SK-N-MC (cell line): Measurements from ENCODE around the gene PI4KA.
"Not testable (repeated sequence)": the region's sequence is repeated elsewhere in the genome, so short reads cannot be mapped to it uniquely, and the experiment has no call there.

Experiments used
- DNase-seq: peaks from one replicate; pipeline ENCODE4 v3.0.0-alpha.2; 2011; ENCODE audit warnings: low read depth, low spot score
- H3K27ac ChIP-seq: fragments of 200-600 bp; sonication (generic); 2 replicates; pipeline ENCODE4 v1.5.1; 2016; ENCODE audit warnings: mixed run types
- H3K36me3 ChIP-seq: fragments of 200-600 bp; sonication (generic); 2 replicates; pipeline ENCODE4 v1.6.1; 2017; ENCODE audit warnings: antibody characterized with exemption, low read length, mixed read lengths; ENCODE audit not compliant: insufficient read depth
- H3K4me3 ChIP-seq: fragments of 200-600 bp; sonication (generic); 2 replicates; pipeline ENCODE4 v1.5.1; 2016
- H3K9ac ChIP-seq: fragments of 200-600 bp; sonication (generic); 2 replicates; pipeline ENCODE4 v1.8.0; 2017; ENCODE audit warnings: mixed run types, mixed read lengths; ENCODE audit not compliant: insufficient read length
- H3K9me3 ChIP-seq: fragments of 200-600 bp; sonication (generic); 2 replicates; pipeline ENCODE4 v1.6.1; 2017; ENCODE audit warnings: low read depth, mild to moderate bottlenecking, antibody characterized with exemption, low read length, moderate library complexity, mixed read lengths
- EZH2 ChIP-seq: fragments of 200-600 bp; sonication (generic); IDR thresholded peaks from one replicate; pipeline ENCODE4 v1.6.1; 2017; ENCODE audit warnings: antibody characterized with exemption
- FOXP2 ChIP-seq: optimal IDR thresholded peaks from 2 replicates; pipeline ENCODE3; 2011; ENCODE audit warnings: mild to moderate bottlenecking, moderate library complexity; ENCODE audit not compliant: insufficient read depth; ENCODE audit errors: extremely low read length, control extremely low read depth
- POLR2AphosphoS5 ChIP-seq: IDR thresholded peaks from 2 replicates; pipeline ENCODE4 v1.6.1; 2012; ENCODE audit warnings: mild to moderate bottlenecking, low read depth, low read length, borderline replicate concordance

Gene PI4KA

DNA sequence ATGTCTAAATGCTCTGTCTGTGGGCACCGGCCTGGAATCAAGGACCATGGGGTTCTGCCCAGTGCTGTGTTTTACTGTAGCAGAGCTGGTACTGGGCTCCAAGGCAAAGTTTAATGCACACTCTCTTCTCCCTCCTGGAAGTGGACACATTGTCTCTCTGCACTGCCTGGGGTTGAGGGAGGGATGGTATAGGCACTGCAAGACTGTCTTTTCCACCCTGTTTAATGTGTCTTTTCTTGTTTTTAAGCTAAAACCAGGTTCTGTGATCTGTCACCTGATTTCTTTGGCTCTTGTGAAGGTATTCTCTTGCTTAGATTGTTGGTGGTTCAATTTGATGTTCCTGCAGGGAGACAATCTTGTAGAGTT, 194.0 kb downstream of the PI4KA start:
- Histone ChIP-seq H3K9ac (no peak overlapping the region), H3K4me3 (no peak overlapping the region), H3K27ac (no peak overlapping the region), H3K36me3 (no peaks in the 10 kb centered on the region), H3K9me3 (no peaks in the 10 kb centered on the region)
- no peak for DNase-seq
- no peak for TF ChIP-seq EZH2
- no peak for TF ChIP-seq POLR2AphosphoS5
- no peak for TF ChIP-seq FOXP2

DNA sequence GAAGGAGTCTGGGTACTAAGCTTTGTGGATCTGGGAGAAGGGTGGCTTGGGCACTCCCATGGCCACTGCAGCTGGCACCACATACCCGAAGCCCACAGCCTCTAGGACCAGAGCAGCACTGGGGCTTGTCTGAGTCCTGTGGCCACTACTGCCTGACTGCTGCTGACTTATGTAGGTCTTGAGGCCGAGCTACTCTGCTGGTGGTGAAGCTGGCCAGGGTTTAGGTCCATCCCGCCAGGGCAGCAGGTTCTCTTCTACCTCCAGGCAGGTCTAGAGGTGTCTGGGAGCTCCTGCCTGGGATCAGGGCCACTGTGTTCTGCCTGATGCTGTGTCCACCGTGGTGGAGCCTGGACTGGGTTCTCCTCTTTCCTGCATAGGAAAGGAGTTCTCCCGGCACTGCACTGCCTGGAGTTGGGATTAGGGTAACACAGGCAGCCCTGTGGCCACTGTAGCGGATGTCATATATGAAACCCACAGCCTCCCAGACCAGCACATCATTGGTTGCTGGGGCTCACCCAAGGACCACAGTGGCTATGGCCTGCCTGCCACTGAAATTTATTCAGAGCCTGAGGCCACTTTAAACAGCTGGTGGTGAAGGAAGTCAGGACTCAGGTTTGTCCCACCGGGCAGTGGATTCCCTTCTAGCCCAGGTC, 194.5 kb downstream of the PI4KA start:
- Histone ChIP-seq H3K4me3 (no peak overlapping the region), H3K36me3 (no peaks in the 10 kb centered on the region), H3K27ac (no peak overlapping the region), H3K9me3 (no peaks in the 10 kb centered on the region), H3K9ac (no peak overlapping the region)
- no peak for DNase-seq
- no peak for TF ChIP-seq EZH2
- no peak for TF ChIP-seq FOXP2
- TF ChIP-seq POLR2AphosphoS5 = no peak

DNA sequence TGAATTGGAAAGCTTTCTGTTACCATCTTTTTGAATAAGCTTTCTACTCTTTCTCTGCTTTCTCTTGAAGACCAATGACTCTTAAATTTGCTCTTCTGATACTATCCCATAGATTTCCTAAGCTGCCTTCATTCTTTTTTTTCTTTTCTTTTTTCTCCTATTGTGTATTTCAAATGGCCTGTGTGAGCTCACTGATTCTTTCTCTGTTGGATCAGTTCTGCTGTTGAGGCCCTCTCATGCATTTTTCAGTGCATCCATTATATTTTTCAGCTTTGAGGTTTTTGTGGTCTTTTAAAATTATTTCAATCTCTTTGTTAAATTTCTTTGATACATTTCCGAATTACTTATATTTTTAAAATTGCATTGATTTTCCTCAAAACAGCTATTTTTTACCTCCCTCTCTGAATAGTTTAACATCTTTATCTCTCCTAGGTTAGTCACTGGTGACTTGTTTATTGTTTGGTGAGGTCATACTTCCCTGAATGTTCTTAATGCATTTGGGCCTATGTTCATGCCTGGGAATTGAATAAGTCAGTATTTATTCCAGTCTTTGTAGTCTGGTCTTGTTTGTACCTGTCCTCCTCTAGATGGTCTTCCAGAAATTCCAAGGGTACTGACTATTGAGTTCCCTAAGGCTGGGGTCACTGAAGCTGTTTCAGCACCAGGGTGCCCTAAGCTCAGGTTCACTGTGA, 195.3 kb downstream of the PI4KA start:
- no peak overlapping the region for H3K9ac ChIP-seq
- no peak for DNase-seq
- no peak overlapping the region for H3K27ac ChIP-seq
- TF ChIP-seq FOXP2 (no peak), POLR2AphosphoS5 (no peak), EZH2 (no peak)
- H3K9me3 ChIP-seq = no peaks in the 10 kb centered on the region
- no peak overlapping the region for H3K4me3 ChIP-seq
- H3K36me3 ChIP-seq = no peaks in the 10 kb centered on the region

DNA sequence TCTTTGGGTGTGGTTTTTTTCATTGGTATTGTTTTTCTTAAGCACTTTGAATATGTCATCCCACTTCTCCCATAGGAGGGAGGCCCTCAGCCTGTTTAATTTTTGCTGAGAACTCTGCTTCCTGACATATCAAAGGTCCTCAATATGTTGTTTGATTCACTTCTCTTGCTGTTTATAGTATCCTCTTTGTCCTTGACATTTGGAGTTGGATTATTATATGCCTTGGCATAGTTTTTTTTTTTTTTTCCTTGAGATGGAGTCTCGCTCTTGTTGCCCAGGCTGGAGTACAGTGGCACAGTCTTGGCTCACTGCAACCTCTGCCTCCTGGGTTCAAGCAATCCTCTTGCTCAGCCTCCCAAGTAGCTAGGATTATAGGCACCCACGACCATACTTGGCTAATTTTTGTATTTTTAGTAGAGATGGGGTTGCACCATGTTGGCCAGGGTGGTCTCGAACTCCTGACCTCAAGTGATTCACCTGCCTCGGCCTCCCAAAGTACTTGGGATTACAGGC, 196.0 kb downstream of the PI4KA start:
- H3K9me3 ChIP-seq, H3K4me3 ChIP-seq: not testable (repeated sequence)

DNA sequence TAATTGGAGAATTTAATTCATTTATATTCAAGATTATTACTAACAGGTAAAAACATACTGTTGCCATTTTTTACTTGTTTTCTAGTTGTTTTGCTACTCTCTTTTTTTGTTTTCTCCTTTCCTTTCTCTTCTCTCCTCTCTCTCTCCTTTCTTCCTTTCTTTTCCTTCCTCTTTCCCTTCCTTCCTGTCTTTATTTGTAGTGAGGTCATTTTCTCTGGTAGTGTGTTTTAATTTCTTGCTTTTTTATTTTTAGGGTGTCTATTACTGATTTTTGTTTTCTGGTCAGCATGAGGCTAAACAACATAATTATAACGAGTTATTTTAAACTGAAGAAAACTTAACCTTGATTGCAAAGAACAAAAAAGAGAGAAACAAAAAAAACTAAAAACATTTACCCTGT, 197.1 kb downstream of the PI4KA start:
- H3K9me3 ChIP-seq = no peaks in the 10 kb centered on the region
- H3K9ac ChIP-seq = no peak overlapping the region
- TF ChIP-seq EZH2 (no peak), FOXP2 (no peak), POLR2AphosphoS5 (no peak)
- H3K36me3 ChIP-seq = no peaks in the 10 kb centered on the region
- H3K4me3 ChIP-seq = no peak overlapping the region
- H3K27ac ChIP-seq = no peak overlapping the region
- DNase-seq = no peak

More for the DNA sequence above, 196.0 kb downstream of the PI4KA start:
- not testable (repeated sequence) for H3K9ac ChIP-seq, H3K36me3 ChIP-seq, H3K27ac ChIP-seq, DNase-seq

DNA sequence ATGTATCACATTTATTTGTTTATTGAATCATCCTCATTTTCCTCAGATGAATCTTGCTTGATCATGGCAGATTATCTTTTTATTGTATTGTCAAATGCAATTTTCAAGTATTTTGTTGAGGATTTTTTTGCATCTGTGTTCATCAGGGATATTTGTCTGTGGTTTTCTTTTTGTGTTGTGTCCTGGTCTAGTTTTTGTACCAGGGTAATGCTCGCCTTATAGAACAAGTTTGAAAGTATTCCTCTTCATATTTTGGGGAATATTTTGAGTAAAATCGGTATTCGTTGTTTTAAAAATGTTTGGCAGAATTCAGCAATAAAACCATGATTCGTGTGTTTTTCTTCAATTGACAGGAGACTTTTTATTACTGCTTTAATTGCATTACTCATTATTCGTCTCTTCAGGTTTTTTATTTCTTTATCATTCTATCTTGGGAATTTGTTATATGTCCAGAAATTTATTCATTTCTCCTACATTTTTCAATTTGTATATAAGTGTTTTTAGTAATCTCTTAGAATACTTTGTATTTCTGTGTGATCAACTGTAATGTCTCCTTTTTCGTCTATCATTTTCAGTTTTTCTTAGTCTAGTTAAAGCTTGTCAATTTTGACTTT, 198.1 kb downstream of the PI4KA start:
- Histone ChIP-seq H3K9ac (no peak overlapping the region), H3K4me3 (no peak overlapping the region), H3K9me3 (no peaks in the 10 kb centered on the region), H3K36me3 (no peaks in the 10 kb centered on the region), H3K27ac (no peak overlapping the region)
- no peak for TF ChIP-seq FOXP2
- TF ChIP-seq EZH2 = no peak
- no peak for TF ChIP-seq POLR2AphosphoS5
- no peak for DNase-seq

DNA sequence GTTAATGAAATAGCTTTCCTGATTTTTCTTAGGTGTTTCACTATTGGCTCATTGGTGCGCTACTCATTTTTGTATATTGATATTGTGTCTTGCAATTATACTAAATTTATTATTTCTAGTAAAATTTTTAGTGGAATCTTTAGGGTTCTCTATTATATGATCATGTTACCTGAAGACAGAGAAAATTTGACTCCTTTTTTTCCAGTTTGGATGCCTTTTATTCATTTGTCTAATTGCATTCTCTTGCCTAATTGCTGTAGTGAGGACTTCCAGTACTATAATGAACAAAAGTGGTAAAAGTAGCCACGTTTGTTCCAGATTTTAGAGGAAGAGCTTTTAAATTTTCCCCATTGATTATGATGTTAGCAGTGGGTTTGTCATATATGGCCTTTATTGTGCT, 198.7 kb downstream of the PI4KA start:
- DNase-seq = no peak
- Histone ChIP-seq H3K27ac (no peak overlapping the region), H3K9me3 (no peaks in the 10 kb centered on the region), H3K36me3 (no peaks in the 10 kb centered on the region), H3K4me3 (no peak overlapping the region), H3K9ac (no peak overlapping the region)
- TF ChIP-seq POLR2AphosphoS5 (no peak), EZH2 (no peak), FOXP2 (no peak)

DNA sequence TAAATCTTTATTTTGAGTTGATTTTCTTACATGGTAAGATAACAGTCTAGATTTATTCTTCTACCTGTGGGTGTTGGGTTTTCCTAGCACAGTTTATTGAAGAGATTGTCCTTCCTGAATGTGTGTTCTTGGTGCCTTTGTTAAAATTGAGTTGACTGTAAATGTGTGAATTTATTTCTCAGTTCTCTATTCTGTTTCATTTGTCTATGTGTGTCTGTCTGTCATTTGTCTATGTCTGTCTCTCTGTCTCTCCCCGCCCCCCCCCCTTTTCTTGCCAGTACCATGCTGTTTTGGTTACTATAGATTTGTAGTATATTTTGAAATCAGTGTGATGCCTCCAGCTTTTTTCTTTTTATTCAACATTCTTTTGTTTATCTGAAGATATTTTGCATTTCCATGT, 199.4 kb downstream of the PI4KA start:
- Histone ChIP-seq H3K27ac (no peak overlapping the region), H3K36me3 (no peaks in the 10 kb centered on the region), H3K4me3 (no peak overlapping the region), H3K9me3 (no peaks in the 10 kb centered on the region), H3K9ac (no peak overlapping the region)
- no peak for TF ChIP-seq FOXP2
- TF ChIP-seq POLR2AphosphoS5 = no peak
- TF ChIP-seq EZH2 = no peak
- DNase-seq = no peak
